CD14-positive monocyte (primary cell): ENCODE measurements around the gene MUC7. TPM values are rescaled to one million over a fixed set of nuclear protein-coding genes. Genes with fewer than 3 reads are reported as not detected.

Experiments
- DNase-seq, 3 donors: peaks; one replicate each; pipeline ENCODE4 v3.0.0-alpha.2; 2011 to 2022
- H2AFZ ChIP-seq: 2 replicates; pipeline ENCODE4 v1.6.0; 2012; ENCODE audit warnings: mild to moderate bottlenecking, low read depth, low read length, inconsistent platforms; ENCODE audit not compliant: insufficient read depth, poor library complexity, severe bottlenecking
- H3K27ac ChIP-seq, 2 donors: 1 replicate in 1 of 2; 2 replicates in 1 of 2; pipeline ENCODE4 v1.5.1; 2012 to 2013; ENCODE audit warnings: low read length in 2 of 2, control low read depth in 1 of 2, inconsistent platforms in 1 of 2, low read depth in 1 of 2, mild to moderate bottlenecking in 1 of 2
- H3K27me3 ChIP-seq, 2 donors: one replicate each; pipeline versions ENCODE4 v1.6.0 to v1.6.1; 2011 to 2013; ENCODE audit warnings: low read length in 2 of 2; ENCODE audit not compliant: control insufficient read depth in 2 of 2, insufficient read depth in 2 of 2
- H3K36me3 ChIP-seq, 2 donors: replicated peaks in 1 of 2; 1 replicate in 1 of 2; 2 replicates in 1 of 2; pipeline versions ENCODE4 v1.5.1 to v1.6.1; 2012 to 2013; ENCODE audit warnings: low read length in 2 of 2, control low read depth in 1 of 2, inconsistent platforms in 1 of 2, mild to moderate bottlenecking in 1 of 2; ENCODE audit not compliant: insufficient read depth in 2 of 2, control insufficient read depth in 1 of 2
- H3K4me1 ChIP-seq, 2 donors: 1 replicate in 1 of 2; 2 replicates in 1 of 2; pipeline versions ENCODE4 v1.5.1 to v1.6.1; 2012 to 2013; ENCODE audit warnings: low read length in 2 of 2, control low read depth in 1 of 2, inconsistent platforms in 1 of 2, mild to moderate bottlenecking in 1 of 2, moderate library complexity in 1 of 2; ENCODE audit not compliant: insufficient read depth in 2 of 2, control insufficient read depth in 1 of 2
- H3K4me2 ChIP-seq: replicated peaks from 2 replicates; pipeline ENCODE3; 2012; ENCODE audit warnings: low read length, moderate library complexity, mild to moderate bottlenecking; ENCODE audit not compliant: poor library complexity, severe bottlenecking; ENCODE audit errors: extremely low read depth
- H3K4me3 ChIP-seq, 3 experiments: fragments of 200-600 bp in 1 of 3; sonication (generic) in 1 of 3; replicated peaks in 1 of 3; 1 replicate in 2 of 3; 2 replicates in 1 of 3; pipeline ENCODE4 v1.5.1; 2011 to 2013; ENCODE audit warnings: low read length in 3 of 3, mild to moderate bottlenecking in 3 of 3, control low read depth in 2 of 3, low read depth in 2 of 3, inconsistent platforms in 1 of 3, moderate library complexity in 1 of 3
- H3K79me2 ChIP-seq: 2 replicates; pipeline ENCODE4 v1.6.0; 2012; ENCODE audit warnings: mild to moderate bottlenecking, control low read depth, inconsistent platforms, low read length, moderate library complexity; ENCODE audit not compliant: insufficient read depth
- H3K9ac ChIP-seq: 2 replicates; pipeline ENCODE4 v1.6.0; 2017; ENCODE audit warnings: low read length, mild to moderate bottlenecking; ENCODE audit not compliant: insufficient read depth, poor library complexity, severe bottlenecking
- H3K9me3 ChIP-seq, 2 donors: replicated peaks in 1 of 2; 1 replicate in 1 of 2; 2 replicates in 1 of 2; pipeline versions ENCODE4 v1.5.1 to v1.6.1; 2012 to 2013; ENCODE audit warnings: low read length in 2 of 2, control low read depth in 1 of 2; ENCODE audit not compliant: control insufficient read depth in 1 of 2, insufficient read depth in 1 of 2
- H4K20me1 ChIP-seq: 2 replicates; pipeline ENCODE4 v1.6.0; 2012; ENCODE audit warnings: mild to moderate bottlenecking, low read length, control low read depth, moderate library complexity; ENCODE audit not compliant: insufficient read depth
- H3K27ac Mint-ChIP-seq, 7 donors: one replicate each; pipeline ENCODE4 v1.8.0; 2020; ENCODE audit warnings: mild to moderate bottlenecking in 7 of 7, mixed read lengths in 7 of 7, moderate library complexity in 6 of 7, inconsistent platforms in 2 of 7
- H3K27me3 Mint-ChIP-seq, 3 donors: one replicate each; pipeline ENCODE4 v1.8.0; 2021 to 2022; ENCODE audit warnings: low read depth in 3 of 3, mild to moderate bottlenecking in 3 of 3, mixed read lengths in 3 of 3, moderate library complexity in 3 of 3, inconsistent platforms in 1 of 3
- H3K36me3 Mint-ChIP-seq, 2 donors: one replicate each; pipeline ENCODE4 v1.8.0; 2020; ENCODE audit warnings: mixed read lengths in 2 of 2, inconsistent platforms in 1 of 2, mild to moderate bottlenecking in 1 of 2
- H3K4me1 Mint-ChIP-seq: one replicate; pipeline ENCODE4 v1.8.0; 2020; ENCODE audit warnings: mild to moderate bottlenecking, mixed read lengths
- H3K4me3 Mint-ChIP-seq, 2 donors: one replicate each; pipeline ENCODE4 v1.8.0; 2020; ENCODE audit warnings: mild to moderate bottlenecking in 2 of 2, mixed read lengths in 2 of 2, moderate library complexity in 1 of 2
- H3K9me3 Mint-ChIP-seq, 7 donors: one replicate each; pipeline ENCODE4 v1.8.0; 2020 to 2022; ENCODE audit warnings: mixed read lengths in 7 of 7, mild to moderate bottlenecking in 6 of 7, moderate library complexity in 6 of 7, inconsistent platforms in 2 of 7
- WGBS: methylation state at CpG from one replicate; pipeline ENCODE4 v1.1.5; 2013; ENCODE audit warnings: missing lambda C conversion rate; ENCODE audit not compliant: insufficient coverage; 5-methylcytosine and 5-hydroxymethylcytosine counted together
- intact Hi-C, 2 donors: fragments of 100-400 bp; cut with micrococcal nuclease; formaldehyde crosslinking; loops; one replicate each; pipeline versions ENCODE4 v1.15.0 to v1.15.1; 2023
- polyA plus RNA-seq, 3 donors: library from polyadenylated mRNA; depleted of rRNA in 1 of 3; unstranded in 2 of 3; stranded (reverse) in 1 of 3; fragments of 300-500 nt in 2 of 3; fragments of >200 nt in 1 of 3; fragmentation: Illumina TruSeq in 2 of 3; gene quantifications; 1 replicate in 2 of 3; 2 replicates in 1 of 3; pipeline ENCODE4 v1.2.3, GENCODE V29; 2012 to 2021
- TF ChIP-seq, protein P1 (sequence below): fragments of 200-600 bp; IDR thresholded peaks from one replicate; pipeline ENCODE4 v1.8.0; 2022; ENCODE audit warnings: antibody characterized with exemption, mild to moderate bottlenecking

Gene MUC7
- polyA plus RNA-seq, 3 donors = not detected

DNA sequence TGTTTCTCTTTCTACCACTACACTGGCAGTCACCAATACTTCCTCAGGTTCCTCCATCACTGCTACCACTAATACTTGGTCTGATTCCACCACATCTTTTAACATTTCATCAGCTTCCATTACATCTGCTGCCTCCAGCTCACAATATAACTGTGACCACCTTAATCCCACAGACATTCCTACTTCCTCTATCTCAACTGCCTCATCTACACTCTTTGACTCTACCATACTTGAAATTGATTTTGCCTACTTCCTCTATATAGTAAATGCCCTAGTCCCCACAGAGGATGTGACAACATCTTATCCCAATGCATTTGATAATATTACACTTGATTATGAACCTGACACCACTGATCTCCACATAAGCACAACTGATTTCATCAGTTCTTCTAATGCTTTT lies 45.2 kb upstream of the MUC7 start:
- Mint-ChIP-seq H3K36me3 (no peaks in the 10 kb centered on the region), H3K4me1 (no peaks in the 10 kb centered on the region), H3K27me3 (no peaks in the 10 kb centered on the region), H3K4me3 (no peak overlapping the region), H3K27ac (no peak overlapping the region), H3K9me3 (peaks cover 4 to 14% (median 8%) of the 10 kb centered on the region in 7 donors)
- Histone ChIP-seq H3K36me3 (no peaks in the 10 kb centered on the region), H2AFZ (no peak overlapping the region), H3K4me1 (no peaks in the 10 kb centered on the region), H3K79me2 (no peaks in the 10 kb centered on the region), H3K4me3 (no peak overlapping the region), H3K9ac (no peak overlapping the region), H3K27me3 (no peaks in the 10 kb centered on the region), H4K20me1 (no peaks in the 10 kb centered on the region), H3K4me2 (no peak overlapping the region), H3K9me3 (peaks cover 0 to 4% of the 10 kb centered on the region in 2 donors), H3K27ac (no peak overlapping the region)
- TF ChIP-seq, protein P1, sequence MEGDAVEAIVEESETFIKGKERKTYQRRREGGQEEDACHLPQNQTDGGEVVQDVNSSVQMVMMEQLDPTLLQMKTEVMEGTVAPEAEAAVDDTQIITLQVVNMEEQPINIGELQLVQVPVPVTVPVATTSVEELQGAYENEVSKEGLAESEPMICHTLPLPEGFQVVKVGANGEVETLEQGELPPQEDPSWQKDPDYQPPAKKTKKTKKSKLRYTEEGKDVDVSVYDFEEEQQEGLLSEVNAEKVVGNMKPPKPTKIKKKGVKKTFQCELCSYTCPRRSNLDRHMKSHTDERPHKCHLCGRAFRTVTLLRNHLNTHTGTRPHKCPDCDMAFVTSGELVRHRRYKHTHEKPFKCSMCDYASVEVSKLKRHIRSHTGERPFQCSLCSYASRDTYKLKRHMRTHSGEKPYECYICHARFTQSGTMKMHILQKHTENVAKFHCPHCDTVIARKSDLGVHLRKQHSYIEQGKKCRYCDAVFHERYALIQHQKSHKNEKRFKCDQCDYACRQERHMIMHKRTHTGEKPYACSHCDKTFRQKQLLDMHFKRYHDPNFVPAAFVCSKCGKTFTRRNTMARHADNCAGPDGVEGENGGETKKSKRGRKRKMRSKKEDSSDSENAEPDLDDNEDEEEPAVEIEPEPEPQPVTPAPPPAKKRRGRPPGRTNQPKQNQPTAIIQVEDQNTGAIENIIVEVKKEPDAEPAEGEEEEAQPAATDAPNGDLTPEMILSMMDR = no peak
- DNase-seq = no peak
- intact Hi-C loops = no loop called here

DNA sequence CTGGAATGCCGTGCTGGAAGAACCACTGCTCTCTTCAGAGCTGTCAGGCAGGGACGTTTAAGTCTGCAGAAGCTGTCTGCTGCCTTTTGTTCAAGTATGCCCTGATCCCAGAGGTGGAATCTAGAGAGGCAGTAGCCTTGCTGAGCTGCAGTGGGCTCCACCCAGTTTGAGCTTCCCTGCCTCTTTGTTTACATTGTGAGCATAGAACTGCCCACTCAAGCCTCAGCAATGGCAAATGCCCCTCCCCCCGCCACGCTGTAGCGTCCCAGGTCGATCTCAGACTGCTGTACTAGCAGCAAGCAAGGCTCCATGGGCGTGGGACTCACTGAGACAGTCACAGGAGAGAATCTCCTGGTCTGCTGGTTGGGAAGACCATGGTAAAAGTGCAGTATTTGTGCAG lies 34.8 kb upstream of the MUC7 start:
- no peaks in the 10 kb centered on the region for H3K4me1 Mint-ChIP-seq
- H3K27me3 Mint-ChIP-seq = peaks cover 0 to 3% (median 0%) of the 10 kb centered on the region in 3 donors
- TF ChIP-seq, protein P1 = no peak
- no peaks in the 10 kb centered on the region for H3K79me2 ChIP-seq
- no peaks in the 10 kb centered on the region for H4K20me1 ChIP-seq
- H3K36me3 ChIP-seq = no peaks in the 10 kb centered on the region
- no peaks in the 10 kb centered on the region for H3K27me3 ChIP-seq
- no peak overlapping the region for H3K4me3 ChIP-seq
- no peak overlapping the region for H3K27ac ChIP-seq
- intact Hi-C loops = no loop called here
- H2AFZ ChIP-seq = no peak overlapping the region
- H3K4me3 Mint-ChIP-seq = no peak overlapping the region
- peaks cover 6 to 10% of the 10 kb centered on the region in 2 donors for H3K9me3 ChIP-seq
- H3K36me3 Mint-ChIP-seq = no peaks in the 10 kb centered on the region
- WGBS = 66% methylated on average over 7 of the region's 7 CpGs
- H3K4me2 ChIP-seq = no peak overlapping the region
- peaks cover 0 to 7% (median 6%) of the 10 kb centered on the region in 7 donors for H3K9me3 Mint-ChIP-seq
- H3K4me1 ChIP-seq = no peaks in the 10 kb centered on the region
- DNase-seq = no peak
- no peak overlapping the region for H3K9ac ChIP-seq
- peak overlapping the region in 1 of 7 donors; percentile 47 for H3K27ac Mint-ChIP-seq
